ENCODE data around the gene MYCBPAP. TPM values are rescaled to one million over a fixed set of nuclear protein-coding genes. Genes with fewer than 3 reads are reported as not detected.

The MYCBPAP gene
- total RNA-seq, 4 donors from 2014 or later: 0.38 TPM; not detected in 3

- Histone ChIP-seq H3K27me3 (no peaks in the 10 kb centered on the region), H3K4me3 (peak overlapping the region in 1 of 4 donors; percentile 68), H3K27ac (peak overlapping the region; percentile 42 to 82 (median 78)), H3K4me1 (peaks cover 42 to 94% (median 44%) of the 10 kb centered on the region in 3 donors), H3K36me3 (peaks cover 9 to 48% (median 9%) of the 10 kb centered on the region in 3 donors), H3K9me3 (no peaks in the 10 kb centered on the region)
- 100% methylated on average over 1 of the region's 11 CpGs for WGBS, 2 donors
- no peak for DNase-seq
- intact Hi-C loops (cut with DNase I): loop anchor here (10.0 kb wide), 1 partner anchor 304 kb away; no protein-coding TSS in a partner anchor
- no peak for TF ChIP-seq CTCF (IDR thresholded peaks at IDR 0.05)
- TF ChIP-seq POLR2A (IDR thresholded peaks at IDR 0.05): no peak
Measured at GRCh38 chr17:50540560-50541401, 32.5 kb downstream of the MYCBPAP start.

- Histone ChIP-seq H3K9me3 (no peaks in the 10 kb centered on the region), H3K36me3 (peaks cover 7 to 43% (median 9%) of the 10 kb centered on the region in 3 donors), H3K4me1 (peaks cover 40 to 90% (median 41%) of the 10 kb centered on the region in 3 donors), H3K4me3 (peak overlapping the region in 3 of 4 donors; percentile 43 to 68 (median 50)), H3K27me3 (no peaks in the 10 kb centered on the region), H3K27ac (peak overlapping the region; percentile 76 to 82 (median 78))
- no peak for DNase-seq
- TF ChIP-seq POLR2A (IDR thresholded peaks at IDR 0.05): no peak
- TF ChIP-seq CTCF (IDR thresholded peaks at IDR 0.05): no peak
- 50 to 82% methylated on average over 4 to 8 of the region's 9 CpGs for WGBS, 2 donors
- intact Hi-C loops (cut with DNase I): loop anchor here (10.0 kb wide), 1 partner anchor 303 kb away; no protein-coding TSS in a partner anchor
Measured at GRCh38 chr17:50541402-50541715, 33.1 kb downstream of the MYCBPAP start.

DNA sequence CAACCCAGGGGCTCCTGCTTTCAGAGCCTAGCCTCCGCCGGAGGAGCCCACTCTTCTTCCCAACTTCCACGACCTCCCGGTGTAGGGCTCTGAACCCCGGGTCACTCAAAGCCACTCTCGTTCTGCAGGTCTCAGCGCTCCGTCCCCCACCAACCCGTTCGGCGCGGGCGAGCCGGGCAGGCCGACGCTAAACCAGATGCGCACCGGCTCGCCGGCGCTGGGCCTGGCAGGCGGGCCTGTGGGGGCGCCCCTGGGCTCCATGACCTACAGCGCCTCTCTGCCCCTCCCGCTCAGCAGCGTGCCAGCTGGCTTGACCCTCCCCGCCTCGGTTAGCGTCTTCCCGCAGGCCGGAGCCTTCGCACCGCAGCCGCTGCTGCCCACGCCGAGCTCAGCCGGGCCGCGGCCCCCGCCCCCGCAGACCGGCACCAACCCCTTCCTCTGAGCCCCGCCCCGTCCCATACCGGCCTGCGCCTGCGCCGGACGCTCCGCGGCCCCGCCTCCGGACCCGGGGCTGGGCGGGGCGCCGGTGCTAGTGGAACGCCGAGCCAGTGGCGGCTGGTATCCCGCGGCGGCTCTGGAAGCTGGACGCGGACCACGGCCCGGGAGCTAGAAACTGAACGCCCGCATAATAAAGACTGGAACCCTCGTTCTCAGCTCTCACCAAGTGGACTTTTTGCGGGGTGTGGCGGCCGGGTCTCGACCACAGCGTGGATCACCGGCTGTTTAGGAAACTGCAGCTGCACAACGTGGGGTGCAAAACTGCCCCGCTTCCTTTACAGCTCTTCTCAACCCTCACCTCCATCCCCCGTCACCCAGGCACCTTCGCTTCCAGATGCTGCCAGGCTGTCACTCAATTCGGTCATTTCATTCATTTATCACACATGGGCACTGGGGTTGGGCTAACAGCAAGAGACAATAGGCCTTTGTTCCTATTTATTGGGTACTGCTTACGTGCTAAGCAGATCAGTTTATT is 33.8 kb downstream of the MYCBPAP start:
- peak overlapping the region; percentile 76 to 82 (median 78) for H3K27ac ChIP-seq
- peak overlapping the region; percentile 26 to 68 (median 46) for H3K4me3 ChIP-seq
- WGBS, 2 donors: 4 to 8% methylated on average over 4 of the region's 82 CpGs
- H3K27me3 ChIP-seq: no peaks in the 10 kb centered on the region
- no peaks in the 10 kb centered on the region for H3K9me3 ChIP-seq
- peak in 3 of 6 experiments; percentile 8 to 28 (median 14) for TF ChIP-seq CTCF (IDR thresholded peaks at IDR 0.05)
- TF ChIP-seq POLR2A (IDR thresholded peaks at IDR 0.05): peak in 1 of 4 donors; percentile 57
- H3K36me3 ChIP-seq: peaks cover 2 to 37% (median 9%) of the 10 kb centered on the region in 3 donors
- no peak for DNase-seq
- intact Hi-C loops (cut with DNase I): loop anchor here (10.0 kb wide), 1 partner anchor 303 kb away; no protein-coding TSS in a partner anchor
- peaks cover 40 to 90% (median 44%) of the 10 kb centered on the region in 3 donors for H3K4me1 ChIP-seq

DNA sequence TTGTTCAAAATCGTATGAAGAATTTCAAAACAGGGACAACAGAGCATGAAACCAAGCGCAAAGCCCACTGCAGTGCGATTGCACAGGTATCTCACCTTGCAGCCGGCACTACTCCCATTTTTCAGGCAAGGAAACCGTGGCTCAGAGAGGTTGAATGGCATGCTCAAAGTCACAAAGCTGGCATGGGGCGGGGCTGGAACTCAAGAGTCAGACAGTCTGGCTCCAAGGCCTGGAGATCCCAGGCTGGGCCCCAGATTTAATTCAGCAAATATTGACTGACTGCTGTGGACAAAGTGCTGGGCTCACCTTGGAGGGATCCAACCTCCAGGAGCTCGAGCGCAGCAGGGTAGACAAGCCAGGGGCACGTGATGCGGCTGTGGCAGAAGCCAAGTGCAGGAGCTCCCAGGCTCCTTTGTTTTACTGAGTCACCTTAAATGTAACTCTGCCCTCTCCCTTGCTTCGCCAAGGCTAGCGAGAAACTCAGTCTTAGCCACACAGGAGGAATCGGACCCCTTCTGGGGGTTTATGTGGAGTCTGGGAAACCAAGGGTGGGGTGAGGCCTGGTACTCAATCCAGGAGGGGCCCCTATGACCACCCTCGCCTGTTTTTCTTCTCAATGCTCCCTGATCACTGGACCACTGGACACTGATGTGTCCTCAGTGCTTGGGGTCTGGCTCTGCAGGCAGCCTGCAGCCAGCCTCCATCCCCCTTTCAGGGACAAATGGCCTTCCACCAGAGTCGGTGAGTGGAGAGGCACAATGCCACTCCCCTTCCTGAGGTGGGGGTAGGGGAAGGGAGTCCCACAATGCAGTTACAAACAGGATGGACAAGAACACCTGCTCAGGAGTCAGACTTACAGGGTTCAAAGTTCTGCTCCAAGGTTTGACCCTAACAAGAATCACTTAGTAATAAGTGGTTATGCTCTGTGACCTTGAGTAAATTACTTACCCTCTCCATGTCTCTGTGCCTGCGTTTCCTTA is 34.8 kb downstream of the MYCBPAP start:
- H3K4me1 ChIP-seq: peaks cover 51 to 90% (median 51%) of the 10 kb centered on the region in 3 donors
- no peaks in the 10 kb centered on the region for H3K9me3 ChIP-seq
- H3K4me3 ChIP-seq: peak overlapping the region in 1 of 4 donors; percentile 50
- WGBS, 2 donors: 48 to 65% methylated on average over 8 to 14 of the region's 16 CpGs
- DNase-seq: no peak
- peak overlapping the region; percentile 76 to 82 (median 78) for H3K27ac ChIP-seq
- intact Hi-C loops (cut with DNase I): loop anchor here (10.0 kb wide), 1 partner anchor 302 kb away; no protein-coding TSS in a partner anchor
- TF ChIP-seq CTCF (IDR thresholded peaks at IDR 0.05) (peak in 1 of 6 experiments; percentile 11), POLR2A (IDR thresholded peaks at IDR 0.05) (peak in 1 of 4 donors; percentile 15)
- H3K27me3 ChIP-seq: no peaks in the 10 kb centered on the region
- peaks cover 2 to 26% (median 8%) of the 10 kb centered on the region in 3 donors for H3K36me3 ChIP-seq
